Liver (tissue), 9 donors: Measurements from ENCODE around the gene TCF7L1. TPM values are rescaled to one million over a fixed set of nuclear protein-coding genes. Genes with fewer than 3 reads are reported as not detected.

Experiments
- DNase-seq: peaks from one replicate; pipeline ENCODE4 v3.0.0-alpha.2; 2017; ENCODE audit warnings: low spot score
- H3K27ac ChIP-seq, 2 donors: one replicate each; pipeline ENCODE4 v1.7.0; 2013; ENCODE audit warnings: inconsistent platforms in 2 of 2, low read length in 2 of 2, control low read depth in 1 of 2, low read depth in 1 of 2, mild to moderate bottlenecking in 1 of 2
- H3K27me3 ChIP-seq, 4 donors: one replicate each; pipeline versions ENCODE4 v1.6.1 to v1.7.0; 2013; ENCODE audit warnings: low read length in 3 of 4, inconsistent platforms in 1 of 4, mild to moderate bottlenecking in 1 of 4, moderate library complexity in 1 of 4; ENCODE audit not compliant: control insufficient read depth in 4 of 4, insufficient read depth in 4 of 4
- H3K36me3 ChIP-seq, 4 donors: one replicate each; pipeline versions ENCODE4 v1.6.1 to v1.7.0; 2013; ENCODE audit warnings: low read length in 3 of 4, mild to moderate bottlenecking in 3 of 4, low read depth in 1 of 4, moderate library complexity in 1 of 4; ENCODE audit not compliant: control insufficient read depth in 4 of 4, insufficient read depth in 3 of 4
- H3K4me1 ChIP-seq, 4 donors: one replicate each; pipeline versions ENCODE4 v1.6.1 to v1.7.0; 2013; ENCODE audit warnings: low read length in 3 of 4, mild to moderate bottlenecking in 3 of 4, moderate library complexity in 1 of 4; ENCODE audit not compliant: control insufficient read depth in 4 of 4, insufficient read depth in 4 of 4
- H3K4me3 ChIP-seq, 3 donors: one replicate each; pipeline versions ENCODE4 v1.6.1 to v1.7.0; 2013; ENCODE audit warnings: low read length in 3 of 3, control low read depth in 1 of 3, low read depth in 1 of 3, mild to moderate bottlenecking in 1 of 3
- H3K9ac ChIP-seq, 2 donors: one replicate each; pipeline ENCODE4 v1.7.0; 2013; ENCODE audit warnings: low read length in 2 of 2, mild to moderate bottlenecking in 2 of 2, moderate library complexity in 2 of 2, control low read depth in 1 of 2, low read depth in 1 of 2
- H3K9me3 ChIP-seq, 4 donors: one replicate each; pipeline versions ENCODE4 v1.6.1 to v1.7.0; 2013; ENCODE audit warnings: low read length in 3 of 4; ENCODE audit not compliant: control insufficient read depth in 4 of 4
- ATF3 ChIP-seq: IDR thresholded peaks from 2 replicates; pipeline ENCODE4 v1.6.1; 2016; ENCODE audit warnings: antibody characterized with exemption
- CTCF ChIP-seq: fragments of 150-350 bp; IDR thresholded peaks from 2 replicates; pipeline ENCODE4 v1.5.1; 2017; ENCODE audit warnings: improper control_type of control experiment, low read depth, low read length; ENCODE audit not compliant: missing input control
- EGR1 ChIP-seq, 2 donors: IDR thresholded peaks; 2 replicates each; pipeline ENCODE4 v1.6.1; 2016 to 2018; ENCODE audit warnings: antibody characterized with exemption in 2 of 2, low read depth in 2 of 2
- FOXA1 ChIP-seq: IDR thresholded peaks from 2 replicates; pipeline ENCODE4 v1.6.1; 2016; ENCODE audit warnings: antibody characterized with exemption
- GABPA ChIP-seq, 2 donors: IDR thresholded peaks in 1 of 2; conservative IDR thresholded peaks in 1 of 2; 2 replicates each; pipeline ENCODE4 v1.6.1; 2016; ENCODE audit warnings: antibody characterized with exemption in 2 of 2, mild to moderate bottlenecking in 1 of 2, moderate library complexity in 1 of 2
- HNF4G ChIP-seq: IDR thresholded peaks from 2 replicates; pipeline ENCODE4 v1.6.1; 2016; ENCODE audit warnings: antibody characterized with exemption
- JUND ChIP-seq, 2 donors: IDR thresholded peaks; 2 replicates each; pipeline ENCODE4 v1.6.1; 2016; ENCODE audit warnings: antibody characterized with exemption in 2 of 2
- MAX ChIP-seq: IDR thresholded peaks from 2 replicates; pipeline ENCODE4 v1.6.1; 2016; ENCODE audit warnings: antibody characterized with exemption
- NR2F2 ChIP-seq: IDR thresholded peaks from 2 replicates; pipeline ENCODE4 v1.6.1; 2016; ENCODE audit warnings: antibody characterized with exemption
- RAD21 ChIP-seq, 2 donors: IDR thresholded peaks; 2 replicates each; pipeline ENCODE4 v1.6.1; 2016; ENCODE audit warnings: antibody characterized with exemption in 2 of 2, mild to moderate bottlenecking in 2 of 2
- REST ChIP-seq: IDR thresholded peaks from 2 replicates; pipeline ENCODE4 v1.6.1; 2016; ENCODE audit warnings: antibody characterized with exemption, mild to moderate bottlenecking
- RXRA ChIP-seq, 2 donors: IDR thresholded peaks; 2 replicates each; pipeline ENCODE4 v1.6.1; 2017 to 2018; ENCODE audit warnings: antibody characterized with exemption in 2 of 2, mild to moderate bottlenecking in 1 of 2
- SP1 ChIP-seq: IDR thresholded peaks from 2 replicates; pipeline ENCODE4 v1.6.1; 2018; ENCODE audit warnings: antibody characterized with exemption, mild to moderate bottlenecking
- TAF1 ChIP-seq: conservative IDR thresholded peaks from 2 replicates; pipeline ENCODE4 v1.6.1; 2016; ENCODE audit warnings: antibody characterized with exemption, mild to moderate bottlenecking
- WGBS: extraction: QIAGEN DNeasy Blood & Tissue Kit; methylation state at CpG from one replicate; pipeline ENCODE4 v1.1.7; 2013; 5-methylcytosine and 5-hydroxymethylcytosine counted together
- polyA plus RNA-seq, 2 donors: library from polyadenylated mRNA; stranded (reverse) in 1 of 2; unstranded in 1 of 2; fragments of 200-250 nt in 1 of 2; fragments of >200 nt in 1 of 2; fragmentation: Nextera tagmentation in 1 of 2; extraction: Ambion mirVana in 1 of 2; gene quantifications; one replicate each; pipeline versions ENCODE4 v1.2.1 to v1.2.3, GENCODE V29; 2013 to 2015
- total RNA-seq, 2 donors: library from RNA; depleted of rRNA; stranded (reverse); fragments of >200 nt; gene quantifications; one replicate each; pipeline ENCODE4 v1.2.3, GENCODE V29; 2014
- TF ChIP-seq, protein P1 (sequence below): IDR thresholded peaks from 2 replicates; pipeline ENCODE4 v1.6.1; 2016; ENCODE audit warnings: antibody characterized with exemption
- donor health status: healthy.
- donor health status: healthy.
- donor health status: healthy.
- donor health status: healthy.
- donor health status: healthy.

TCF7L1 gene
- total and polyA plus RNA-seq, 4 donors: 1.6 to 6.0 (median 4.8) TPM

DNA sequence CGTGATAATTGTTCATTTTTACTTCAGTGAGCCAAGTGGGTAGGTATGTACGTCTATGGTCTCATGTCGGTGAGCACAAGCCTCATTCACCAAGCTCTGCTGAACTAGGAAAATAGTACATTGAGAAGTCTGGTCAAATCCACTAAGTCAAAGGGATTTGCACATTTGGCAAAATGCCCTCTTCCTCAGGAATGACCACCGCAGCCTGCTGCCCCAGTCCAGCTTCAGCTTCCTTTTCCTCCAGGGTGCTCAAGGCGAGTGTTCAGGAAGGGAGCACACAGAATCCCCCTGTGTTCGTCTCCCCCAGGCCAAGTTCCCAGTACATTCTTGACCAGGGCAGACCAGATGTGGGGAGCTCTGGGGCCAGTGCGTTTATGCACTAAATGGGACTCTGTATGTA is 23.0 kb downstream of the TCF7L1 start (continued):
- TF ChIP-seq, protein P1, sequence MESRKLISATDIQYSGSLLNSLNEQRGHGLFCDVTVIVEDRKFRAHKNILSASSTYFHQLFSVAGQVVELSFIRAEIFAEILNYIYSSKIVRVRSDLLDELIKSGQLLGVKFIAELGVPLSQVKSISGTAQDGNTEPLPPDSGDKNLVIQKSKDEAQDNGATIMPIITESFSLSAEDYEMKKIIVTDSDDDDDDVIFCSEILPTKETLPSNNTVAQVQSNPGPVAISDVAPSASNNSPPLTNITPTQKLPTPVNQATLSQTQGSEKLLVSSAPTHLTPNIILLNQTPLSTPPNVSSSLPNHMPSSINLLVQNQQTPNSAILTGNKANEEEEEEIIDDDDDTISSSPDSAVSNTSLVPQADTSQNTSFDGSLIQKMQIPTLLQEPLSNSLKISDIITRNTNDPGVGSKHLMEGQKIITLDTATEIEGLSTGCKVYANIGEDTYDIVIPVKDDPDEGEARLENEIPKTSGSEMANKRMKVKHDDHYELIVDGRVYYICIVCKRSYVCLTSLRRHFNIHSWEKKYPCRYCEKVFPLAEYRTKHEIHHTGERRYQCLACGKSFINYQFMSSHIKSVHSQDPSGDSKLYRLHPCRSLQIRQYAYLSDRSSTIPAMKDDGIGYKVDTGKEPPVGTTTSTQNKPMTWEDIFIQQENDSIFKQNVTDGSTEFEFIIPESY: no peak
- no peak for TF ChIP-seq RXRA (IDR thresholded peaks at IDR 0.05)
- TF ChIP-seq NR2F2: no peak
- TF ChIP-seq RAD21 (IDR thresholded peaks at IDR 0.05): no peak

- Histone ChIP-seq H3K9ac (no peak overlapping the region), H3K27me3 (no peaks in the 10 kb centered on the region), H3K27ac (no peak overlapping the region), H3K4me3 (no peak overlapping the region), H3K4me1 (peaks cover 0 to 13% (median 6%) of the 10 kb centered on the region in 4 donors), H3K9me3 (no peaks in the 10 kb centered on the region), H3K36me3 (no peaks in the 10 kb centered on the region)
- TF ChIP-seq MAX (no peak), CTCF (no peak), RAD21 (IDR thresholded peaks at IDR 0.05) (no peak)
- 99% methylated on average over 3 of the region's 3 CpGs for WGBS
- no peak for DNase-seq
Observed at GRCh38 chr2:85156619-85157018, 23.4 kb downstream of the TCF7L1 start.

GRCh38 chr2:85157345-85157744 is 24.2 kb downstream of the TCF7L1 start:
- TF ChIP-seq FOXA1: no peak
- no peak for TF ChIP-seq JUND (IDR thresholded peaks at IDR 0.05)
- H3K9ac ChIP-seq: no peak overlapping the region
- DNase-seq: no peak
- H3K4me1 ChIP-seq: peaks cover 2 to 16% (median 8%) of the 10 kb centered on the region in 4 donors
- H3K27me3 ChIP-seq: no peaks in the 10 kb centered on the region
- 98% methylated on average over 1 of the region's 1 CpG for WGBS
- H3K36me3 ChIP-seq: no peaks in the 10 kb centered on the region
- H3K9me3 ChIP-seq: no peaks in the 10 kb centered on the region
- no peak overlapping the region for H3K4me3 ChIP-seq
- H3K27ac ChIP-seq: no peak overlapping the region

- Histone ChIP-seq H3K36me3 (no peaks in the 10 kb centered on the region), H3K4me1 (peaks cover 7 to 25% (median 15%) of the 10 kb centered on the region in 4 donors), H3K9ac (no peak overlapping the region), H3K27ac (no peak overlapping the region), H3K9me3 (no peaks in the 10 kb centered on the region), H3K27me3 (no peaks in the 10 kb centered on the region), H3K4me3 (no peak overlapping the region)
- WGBS: 70% methylated on average over 14 of the region's 14 CpGs
- DNase-seq: no peak
- no peak for TF ChIP-seq SP1
- no peak for TF ChIP-seq ATF3
- no peak for TF ChIP-seq GABPA (IDR thresholded peaks at IDR 0.05 in 1 of 2, conservative IDR thresholded peaks at IDR 0.05 in 1 of 2)
- no peak for TF ChIP-seq HNF4G
- no peak for TF ChIP-seq RAD21 (IDR thresholded peaks at IDR 0.05)
- no peak for TF ChIP-seq REST
- TF ChIP-seq CTCF: no peak
- TF ChIP-seq EGR1 (IDR thresholded peaks at IDR 0.05; ENCODE audit: low read depth in 2 of 2): no peak
- TF ChIP-seq RXRA (IDR thresholded peaks at IDR 0.05): no peak
- TF ChIP-seq TAF1: no peak
- no peak for TF ChIP-seq JUND (IDR thresholded peaks at IDR 0.05)
Observed at GRCh38 chr2:85158559-85159273, 25.5 kb downstream of the TCF7L1 start.
